ENCODE results near the gene SLC35G2.

DNA sequence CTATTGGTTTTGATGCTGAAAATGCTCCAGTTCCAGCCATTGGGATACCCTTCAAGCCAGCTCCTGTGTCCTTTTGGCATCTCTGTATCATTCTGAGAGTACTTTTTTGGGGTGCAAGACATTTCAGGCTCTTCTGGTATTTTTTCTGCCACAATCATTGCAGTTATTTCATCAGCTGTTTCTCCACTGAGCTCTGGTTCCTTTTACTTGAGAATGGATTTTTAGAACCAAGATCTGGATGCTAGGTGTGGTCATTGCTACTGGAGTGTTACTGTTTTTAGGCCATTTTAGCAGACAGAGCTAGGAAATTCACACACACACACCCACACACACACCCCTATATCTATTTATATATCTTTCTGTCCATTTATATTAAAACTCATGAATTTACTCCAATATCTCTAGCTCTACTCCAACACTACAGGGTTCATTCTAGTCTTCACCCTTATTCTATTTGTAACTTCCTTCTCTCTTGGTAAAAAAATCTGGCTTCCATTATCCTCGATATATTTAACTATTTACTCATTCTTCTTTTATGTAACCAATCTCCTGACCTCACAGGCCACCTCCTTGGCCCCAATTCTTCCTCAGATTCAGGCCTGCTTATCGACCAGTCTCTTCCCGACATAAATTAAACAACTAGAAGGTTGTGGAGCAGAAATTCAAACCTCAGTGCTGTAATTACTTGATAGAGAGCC is 17.0 kb downstream of the SLC35G2 start:
- TF ChIP-seq, protein P1, sequence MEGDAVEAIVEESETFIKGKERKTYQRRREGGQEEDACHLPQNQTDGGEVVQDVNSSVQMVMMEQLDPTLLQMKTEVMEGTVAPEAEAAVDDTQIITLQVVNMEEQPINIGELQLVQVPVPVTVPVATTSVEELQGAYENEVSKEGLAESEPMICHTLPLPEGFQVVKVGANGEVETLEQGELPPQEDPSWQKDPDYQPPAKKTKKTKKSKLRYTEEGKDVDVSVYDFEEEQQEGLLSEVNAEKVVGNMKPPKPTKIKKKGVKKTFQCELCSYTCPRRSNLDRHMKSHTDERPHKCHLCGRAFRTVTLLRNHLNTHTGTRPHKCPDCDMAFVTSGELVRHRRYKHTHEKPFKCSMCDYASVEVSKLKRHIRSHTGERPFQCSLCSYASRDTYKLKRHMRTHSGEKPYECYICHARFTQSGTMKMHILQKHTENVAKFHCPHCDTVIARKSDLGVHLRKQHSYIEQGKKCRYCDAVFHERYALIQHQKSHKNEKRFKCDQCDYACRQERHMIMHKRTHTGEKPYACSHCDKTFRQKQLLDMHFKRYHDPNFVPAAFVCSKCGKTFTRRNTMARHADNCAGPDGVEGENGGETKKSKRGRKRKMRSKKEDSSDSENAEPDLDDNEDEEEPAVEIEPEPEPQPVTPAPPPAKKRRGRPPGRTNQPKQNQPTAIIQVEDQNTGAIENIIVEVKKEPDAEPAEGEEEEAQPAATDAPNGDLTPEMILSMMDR (IDR thresholded peaks at IDR 0.05; ENCODE audit: insufficient read depth, low read length), result no peak
- TF ChIP-seq POLR2AphosphoS5 (IDR thresholded peaks at IDR 0.05; ENCODE audit: low read depth) (no peak), GABPA (IDR thresholded peaks at IDR 0.05; ENCODE audit: low read depth) (no peak)
